Mammary epithelial cell (primary cell): ENCODE data around the gene RABL3.

Experiments used
- CTCF ChIP-seq, 2 donors: IDR thresholded peaks in 1 of 2; conservative IDR thresholded peaks in 1 of 2; 2 replicates each; pipeline ENCODE4 v1.5.1; 2011 to 2012; ENCODE audit warnings: inconsistent platforms in 2 of 2, low read length in 2 of 2, mild to moderate bottlenecking in 2 of 2, control low read depth in 1 of 2, low read depth in 1 of 2; ENCODE audit not compliant: insufficient read depth in 1 of 2; ENCODE audit errors: extremely low read depth in 1 of 2
- EZH2 ChIP-seq: IDR thresholded peaks from 2 replicates; pipeline ENCODE4 v1.6.1; 2012; ENCODE audit warnings: low read length, inconsistent platforms, borderline replicate concordance

GRCh38 chr3:120775411-120775810 lies 33.1 kb upstream of the RABL3 start:
- TF ChIP-seq CTCF (conservative IDR thresholded peaks at IDR 0.05 in 1 of 2, IDR thresholded peaks at IDR 0.05 in 1 of 2; ENCODE audit: extremely low read depth in 1 of 2, insufficient read depth in 1 of 2, low read depth in 1 of 2, low read length in 2 of 2) (no peak), EZH2 (no peak)
